HEK293 (cell line): Measurements from ENCODE around the gene QRICH2.

Source experiments
- EGR2 ChIP-seq: fragments of 450-650 bp; formaldehyde crosslinking; IDR thresholded peaks from 2 replicates; pipeline ENCODE4 v1.5.1; 2016; ENCODE audit warnings: low read depth, missing biosample characterization, missing genetic modification characterization
- GLIS1 ChIP-seq: fragments of 450-650 bp; formaldehyde crosslinking; IDR thresholded peaks from 2 replicates; pipeline ENCODE4 v1.5.1; 2016; ENCODE audit warnings: missing biosample characterization, missing genetic modification characterization
- GLIS2 ChIP-seq: fragments of 450-650 bp; formaldehyde crosslinking; IDR thresholded peaks from 2 replicates; pipeline ENCODE4 v1.5.1; 2016; ENCODE audit warnings: missing biosample characterization, missing genetic modification characterization
- HOXC10 ChIP-seq: sonication (generic); formaldehyde crosslinking; IDR thresholded peaks from 2 replicates; pipeline ENCODE4 v1.8.1; 2023; ENCODE audit warnings: mild to moderate bottlenecking, missing genetic modification reagents
- PBX3 ChIP-seq: sonication (generic); formaldehyde crosslinking; IDR thresholded peaks from 2 replicates; pipeline ENCODE4 v1.8.1; 2022; ENCODE audit warnings: mild to moderate bottlenecking, moderate library complexity, missing genetic modification reagents
- PRDM10 ChIP-seq: fragments of 450-650 bp; formaldehyde crosslinking; IDR thresholded peaks from 2 replicates; pipeline ENCODE4 v1.5.1; 2016; ENCODE audit warnings: missing biosample characterization, missing genetic modification characterization
- PRDM4 ChIP-seq: fragments of 450-650 bp; formaldehyde crosslinking; IDR thresholded peaks from 2 replicates; pipeline ENCODE4 v1.5.1; 2017; ENCODE audit warnings: missing biosample characterization, missing genetic modification characterization
- SP2 ChIP-seq: fragments of 450-650 bp; formaldehyde crosslinking; IDR thresholded peaks from 2 replicates; pipeline ENCODE4 v1.5.1; 2016; ENCODE audit warnings: missing biosample characterization, missing genetic modification characterization
- TCF7L2 ChIP-seq: IDR thresholded peaks from 2 replicates; pipeline ENCODE4 v1.6.1; 2011; ENCODE audit warnings: low read depth, mild to moderate bottlenecking, inconsistent platforms, low read length, moderate library complexity, borderline replicate concordance
- ZEB2 ChIP-seq: fragments of 450-650 bp; formaldehyde crosslinking; IDR thresholded peaks from 2 replicates; pipeline ENCODE4 v1.5.1; 2016; ENCODE audit warnings: missing biosample characterization, missing genetic modification characterization
- ZFP41 ChIP-seq: fragments of 450-650 bp; formaldehyde crosslinking; IDR thresholded peaks from 2 replicates; pipeline ENCODE4 v1.5.1; 2016; ENCODE audit warnings: missing biosample characterization, missing genetic modification characterization, borderline replicate concordance
- ZNF157 ChIP-seq: fragments of 450-650 bp; formaldehyde crosslinking; IDR thresholded peaks from 2 replicates; pipeline ENCODE4 v1.5.1; 2016; ENCODE audit warnings: missing biosample characterization, missing genetic modification characterization
- ZNF18 ChIP-seq: fragments of 450-650 bp; formaldehyde crosslinking; IDR thresholded peaks from 2 replicates; pipeline ENCODE4 v1.5.1; 2016; ENCODE audit warnings: missing biosample characterization, missing genetic modification characterization
- ZNF184 ChIP-seq: fragments of 450-650 bp; IDR thresholded peaks from 2 replicates; pipeline ENCODE4 v1.5.1; 2018; ENCODE audit warnings: missing biosample characterization, mild to moderate bottlenecking, missing genetic modification characterization
- ZNF221 ChIP-seq: fragments of 450-650 bp; formaldehyde crosslinking; IDR thresholded peaks from 2 replicates; pipeline ENCODE4 v1.5.1; 2017; ENCODE audit warnings: missing biosample characterization, missing genetic modification characterization, borderline replicate concordance
- ZNF266 ChIP-seq: fragments of 450-650 bp; formaldehyde crosslinking; IDR thresholded peaks from 2 replicates; pipeline ENCODE4 v1.5.1; 2016; ENCODE audit warnings: missing biosample characterization, missing genetic modification characterization, low read depth
- ZNF302 ChIP-seq: fragments of 450-650 bp; formaldehyde crosslinking; IDR thresholded peaks from 2 replicates; pipeline ENCODE4 v1.5.1; 2016; ENCODE audit warnings: missing biosample characterization, missing genetic modification characterization, low read depth
- ZNF398 ChIP-seq: fragments of 450-650 bp; formaldehyde crosslinking; IDR thresholded peaks from 2 replicates; pipeline ENCODE4 v1.5.1; 2017; ENCODE audit warnings: missing biosample characterization, missing genetic modification characterization
- ZNF529 ChIP-seq: fragments of 450-650 bp; formaldehyde crosslinking; IDR thresholded peaks from 2 replicates; pipeline ENCODE4 v1.5.1; 2017; ENCODE audit warnings: missing genetic modification characterization, missing biosample characterization; ENCODE audit not compliant: insufficient replicate concordance
- ZNF555 ChIP-seq: fragments of 450-650 bp; formaldehyde crosslinking; conservative IDR thresholded peaks from 2 replicates; pipeline ENCODE4 v1.5.1; 2017; ENCODE audit warnings: missing biosample characterization, mild to moderate bottlenecking, missing genetic modification characterization, inconsistent platforms
- ZNF580 ChIP-seq: fragments of 450-650 bp; formaldehyde crosslinking; IDR thresholded peaks from 2 replicates; pipeline ENCODE4 v1.5.1; 2016; ENCODE audit warnings: missing biosample characterization, missing genetic modification characterization
- ZNF776 ChIP-seq: fragments of 450-650 bp; formaldehyde crosslinking; IDR thresholded peaks from 2 replicates; pipeline ENCODE4 v1.5.0; 2017; ENCODE audit warnings: missing biosample characterization, missing genetic modification characterization, borderline replicate concordance
- ZSCAN23 ChIP-seq: fragments of 450-650 bp; formaldehyde crosslinking; IDR thresholded peaks from 2 replicates; pipeline ENCODE4 v1.5.1; 2016; ENCODE audit warnings: missing biosample characterization, missing genetic modification characterization
- ZSCAN4 ChIP-seq: fragments of 450-650 bp; formaldehyde crosslinking; IDR thresholded peaks from 2 replicates; pipeline ENCODE4 v1.5.1; 2017; ENCODE audit warnings: missing biosample characterization, missing genetic modification characterization
- ZSCAN5A ChIP-seq: fragments of 450-650 bp; formaldehyde crosslinking; IDR thresholded peaks from 2 replicates; pipeline ENCODE4 v1.5.1; 2016; ENCODE audit warnings: missing biosample characterization, missing genetic modification characterization

Gene QRICH2

GRCh38 chr17:76264755-76265623 lies 43.1 kb downstream of the QRICH2 start, which contains the start of gene UBALD2 (continued):
- TF ChIP-seq ZSCAN5A (no peak), SP2 (tag by site-specific recombination) (peak; percentile 99), ZNF776 (tag by site-specific recombination) (no peak), ZNF157 (tag by site-specific recombination) (no peak), GLIS2 (tag by site-specific recombination) (peak; percentile 100), ZNF266 (tag by site-specific recombination) (no peak), EGR2 (tag by site-specific recombination) (no peak), ZNF18 (tag by site-specific recombination) (no peak), PBX3 (CRISPR knock-in tag) (no peak), GLIS1 (peak; percentile 79), ZNF184 (tag by site-specific recombination) (no peak), TCF7L2 (peak; percentile 90; the same call in 1 of the 2 replicates), ZNF221 (tag by site-specific recombination) (no peak), ZNF529 (tag by site-specific recombination) (no peak), ZSCAN4 (tag by site-specific recombination) (no peak), ZSCAN23 (no peak), PRDM10 (tag by site-specific recombination) (peak; percentile 82), HOXC10 (CRISPR knock-in tag) (no peak), ZFP41 (tag by site-specific recombination) (no peak), ZNF555 (tag by site-specific recombination) (no peak), ZEB2 (tag by site-specific recombination) (peak; percentile 49), PRDM4 (tag by site-specific recombination) (peak; percentile 66; the same call in 1 of the 2 replicates), ZNF398 (no peak), ZNF302 (tag by site-specific recombination) (no peak), ZNF580 (no peak)
